GM12891 (cell line): ENCODE measurements around the gene PIAS4.

Experiments
- POLR2A ChIP-seq: IDR thresholded peaks from 2 replicates; pipeline ENCODE4 v1.6.1; 2011; ENCODE audit warnings: low read depth, low read length, control low read depth
- POLR2AphosphoS5 ChIP-seq: IDR thresholded peaks from 2 replicates; pipeline ENCODE4 v1.6.1; 2011; ENCODE audit warnings: low read depth, low read length, control low read depth
- TAF1 ChIP-seq: IDR thresholded peaks from 2 replicates; pipeline ENCODE4 v1.6.1; 2011; ENCODE audit warnings: low read depth, low read length, control low read depth

GRCh38 chr19:3983542-3983914, 24.0 kb upstream of the PIAS4 start:
- TF ChIP-seq TAF1 (no peak), POLR2AphosphoS5 (no peak), POLR2A (no peak)
